A549 (cell line): ENCODE data around the gene BMP7. TPM values are rescaled to one million over a fixed set of nuclear protein-coding genes. Genes with fewer than 3 reads are reported as not detected.

ENCODE experiments used
- ATAC-seq, 2 experiments: fragments of 200-7000 bp in 1 of 2; fragments of >200 bp in 1 of 2; cut with Nextera tagmentation in 1 of 2; cut with Tn5 transposase in 1 of 2; 3 replicates each; pipeline versions ENCODE4 v1.8.0 to v1.9.1; 2018 to 2020; ENCODE audit warnings: mild to moderate bottlenecking in 1 of 2, moderate library complexity in 1 of 2
- CTCF ChIA-PET: fragments of 300-600 bp; sonication (Branson Sonifier 250); formaldehyde crosslinking; extraction: SDS; loops from one replicate; lab custom pipeline; 2021; ENCODE audit warnings: antibody characterized with exemption, inconsistent platforms; lab: Yijun Ruan, JAX
- POLR2A ChIA-PET: fragments of 350-600 bp; formaldehyde crosslinking; extraction: SDS; loops from one replicate; lab custom pipeline; 2021; ENCODE audit warnings: antibody characterized with exemption, inconsistent platforms; lab: Yijun Ruan, JAX
- DNase-seq, 2 experiments: peaks; one replicate each; pipeline versions ENCODE4 v3.0.0 to v3.0.0-alpha.2; 2011 to 2016; ENCODE audit warnings: low read depth in 1 of 2, low spot score in 1 of 2
- FAIRE-seq: peaks from 2 replicates; lab custom pipeline; 2011; peaks lifted over from hg19 to GRCh38; lab: Jason Lieb, UNC
- H3K27ac ChIP-seq, 2 experiments: fragments of >200 bp; sonication (Bioruptor Twin); formaldehyde crosslinking; 3 replicates each; pipeline ENCODE4 v1.5.1; 2016 to 2017
- H3K4me1 ChIP-seq: fragments of >200 bp; sonication (Bioruptor Twin); formaldehyde crosslinking; 3 replicates; pipeline ENCODE4 v1.6.1; 2016
- H3K4me2 ChIP-seq: fragments of >200 bp; sonication (Bioruptor Twin); formaldehyde crosslinking; 3 replicates; pipeline ENCODE4 v1.6.1; 2016
- H3K4me3 ChIP-seq: fragments of >200 bp; sonication (Bioruptor Twin); formaldehyde crosslinking; 3 replicates; pipeline ENCODE4 v1.5.1; 2016
- H3K9me3 ChIP-seq: fragments of >200 bp; sonication (Bioruptor Twin); formaldehyde crosslinking; 3 replicates; pipeline ENCODE4 v1.6.1; 2016
- BHLHE40 ChIP-seq: IDR thresholded peaks from 2 replicates; pipeline ENCODE4 v1.6.1; 2012; ENCODE audit warnings: low read depth, low read length, inconsistent platforms
- CHD2 ChIP-seq: fragments of 150-350 bp; IDR thresholded peaks from 2 replicates; pipeline ENCODE4 v1.6.1; 2014; ENCODE audit warnings: low read length; ENCODE audit not compliant: partially characterized antibody
- FOSB ChIP-seq: fragments of 250-450 bp; sonication (Bioruptor Pico); IDR thresholded peaks from 2 replicates; pipeline ENCODE4 v1.5.0; 2020; ENCODE audit warnings: mild to moderate bottlenecking, moderate library complexity
- HDAC2 ChIP-seq: fragments of 200-600 bp; sonication (generic); IDR thresholded peaks from 2 replicates; pipeline ENCODE4 v1.6.1; 2016
- JUN ChIP-seq, 2 experiments: fragments of >200 bp; sonication (Bioruptor Twin); formaldehyde crosslinking; IDR thresholded peaks; 2 replicates in 1 of 2; 3 replicates in 1 of 2; pipeline ENCODE4 v1.6.1; 2016 to 2017
- MAFK ChIP-seq: fragments of 450-650 bp; IDR thresholded peaks from 2 replicates; pipeline ENCODE4 v1.6.1; 2014; ENCODE audit not compliant: partially characterized antibody
- POLR2A ChIP-seq: IDR thresholded peaks from 2 replicates; pipeline ENCODE4 v1.6.1; 2012; ENCODE audit warnings: mild to moderate bottlenecking, low read length
- RAD21 ChIP-seq, 2 experiments: fragments of >200 bp in 1 of 2; sonication (Bioruptor Twin) in 1 of 2; formaldehyde crosslinking in 1 of 2; IDR thresholded peaks in 1 of 2; conservative IDR thresholded peaks in 1 of 2; 2 replicates in 1 of 2; 3 replicates in 1 of 2; pipeline ENCODE4 v1.6.1; 2012 to 2018; ENCODE audit warnings: inconsistent platforms in 1 of 2
- ZFP36 ChIP-seq: fragments of 450-650 bp; IDR thresholded peaks from 2 replicates; pipeline ENCODE4 v1.6.1; 2014; ENCODE audit warnings: borderline replicate concordance; ENCODE audit not compliant: partially characterized antibody
- ZSCAN20 ChIP-seq: fragments of 250-450 bp; sonication (Bioruptor Pico); IDR thresholded peaks from 2 replicates; pipeline ENCODE4 v1.8.0; 2022; ENCODE audit warnings: mild to moderate bottlenecking, moderate library complexity
- WGBS: methylation state at CpG from one replicate; pipeline ENCODE4 v1.1.6; 2017; ENCODE audit errors: missing lambda C conversion rate; 5-methylcytosine and 5-hydroxymethylcytosine counted together
- polyA plus RNA-seq, 4 experiments: library from polyadenylated mRNA; depleted of rRNA in 3 of 4; stranded (reverse); fragments of >200 nt; fragmentation: RNase III in 1 of 4; extraction: RNeasy Plus Mini Kit Qiagen cat#74134 plus additional on column Dnase treatment in 1 of 4; gene quantifications; 2 replicates in 3 of 4; 3 replicates in 1 of 4; pipeline ENCODE4 v1.2.3, GENCODE V29; 2011 to 2017
- TF ChIP-seq, protein P1 (sequence below): fragments of 200-600 bp; sonication (generic); IDR thresholded peaks from 2 replicates; pipeline ENCODE4 v1.6.1; 2016; ENCODE audit warnings: antibody characterized with exemption, mild to moderate bottlenecking, moderate library complexity
- TF ChIP-seq, protein P2 (sequence below): fragments of >200 bp; sonication (Bioruptor Twin); formaldehyde crosslinking; IDR thresholded peaks from 3 replicates; pipeline ENCODE4 v1.6.1; 2016
- TF ChIP-seq, protein P3 (sequence below): fragments of >200 bp; sonication (Bioruptor Twin); formaldehyde crosslinking; IDR thresholded peaks from 3 replicates; pipeline ENCODE4 v1.5.1; 2016
- TF ChIP-seq, protein P4 (sequence below): IDR thresholded peaks from 2 replicates; pipeline ENCODE4 v1.6.1; 2012; ENCODE audit warnings: low read depth, borderline replicate concordance

Gene BMP7
- polyA plus RNA-seq, 2 of the 4 experiments (the other 2 are of a cell fraction): 0.08 to 0.22 TPM

DNA sequence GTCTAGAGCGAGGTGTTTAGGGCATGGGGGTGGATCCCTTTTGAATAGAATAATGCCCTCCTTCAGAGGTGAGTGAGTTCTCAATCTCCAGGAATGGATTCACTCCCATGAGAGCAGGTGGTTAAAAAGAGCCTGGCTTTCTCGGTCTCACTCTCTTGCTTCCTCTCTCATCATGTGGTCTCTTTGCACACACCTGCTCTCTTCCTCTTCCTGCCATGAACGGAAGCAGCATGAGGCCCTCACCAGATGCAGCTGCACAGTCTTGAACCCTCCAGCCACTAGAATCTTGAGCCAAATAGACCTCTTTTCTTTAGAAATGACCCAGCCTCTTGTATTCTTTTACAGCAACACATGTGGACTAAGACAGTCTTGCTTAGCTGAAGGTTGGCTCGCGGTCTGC, 119.3 kb downstream of the BMP7 start (continued):
- TF ChIP-seq, protein P1, sequence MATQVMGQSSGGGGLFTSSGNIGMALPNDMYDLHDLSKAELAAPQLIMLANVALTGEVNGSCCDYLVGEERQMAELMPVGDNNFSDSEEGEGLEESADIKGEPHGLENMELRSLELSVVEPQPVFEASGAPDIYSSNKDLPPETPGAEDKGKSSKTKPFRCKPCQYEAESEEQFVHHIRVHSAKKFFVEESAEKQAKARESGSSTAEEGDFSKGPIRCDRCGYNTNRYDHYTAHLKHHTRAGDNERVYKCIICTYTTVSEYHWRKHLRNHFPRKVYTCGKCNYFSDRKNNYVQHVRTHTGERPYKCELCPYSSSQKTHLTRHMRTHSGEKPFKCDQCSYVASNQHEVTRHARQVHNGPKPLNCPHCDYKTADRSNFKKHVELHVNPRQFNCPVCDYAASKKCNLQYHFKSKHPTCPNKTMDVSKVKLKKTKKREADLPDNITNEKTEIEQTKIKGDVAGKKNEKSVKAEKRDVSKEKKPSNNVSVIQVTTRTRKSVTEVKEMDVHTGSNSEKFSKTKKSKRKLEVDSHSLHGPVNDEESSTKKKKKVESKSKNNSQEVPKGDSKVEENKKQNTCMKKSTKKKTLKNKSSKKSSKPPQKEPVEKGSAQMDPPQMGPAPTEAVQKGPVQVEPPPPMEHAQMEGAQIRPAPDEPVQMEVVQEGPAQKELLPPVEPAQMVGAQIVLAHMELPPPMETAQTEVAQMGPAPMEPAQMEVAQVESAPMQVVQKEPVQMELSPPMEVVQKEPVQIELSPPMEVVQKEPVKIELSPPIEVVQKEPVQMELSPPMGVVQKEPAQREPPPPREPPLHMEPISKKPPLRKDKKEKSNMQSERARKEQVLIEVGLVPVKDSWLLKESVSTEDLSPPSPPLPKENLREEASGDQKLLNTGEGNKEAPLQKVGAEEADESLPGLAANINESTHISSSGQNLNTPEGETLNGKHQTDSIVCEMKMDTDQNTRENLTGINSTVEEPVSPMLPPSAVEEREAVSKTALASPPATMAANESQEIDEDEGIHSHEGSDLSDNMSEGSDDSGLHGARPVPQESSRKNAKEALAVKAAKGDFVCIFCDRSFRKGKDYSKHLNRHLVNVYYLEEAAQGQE: no peak

DNA sequence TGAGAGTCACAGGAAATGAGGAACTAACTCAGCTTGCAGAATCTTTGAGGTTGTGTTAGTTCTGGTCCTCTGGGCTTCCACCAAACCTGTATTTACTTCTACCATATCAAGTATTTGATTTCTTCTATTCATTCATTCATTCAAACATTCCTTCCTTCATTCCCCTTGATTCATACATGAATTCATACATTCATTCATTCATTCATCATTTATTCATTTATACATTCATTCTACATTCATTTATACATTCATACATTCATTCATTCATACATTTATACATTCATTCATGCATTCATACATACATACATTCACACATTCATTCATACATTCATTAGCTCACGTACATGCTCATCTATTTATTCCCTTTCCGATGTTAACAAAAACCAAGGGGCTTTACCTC, 120.3 kb downstream of the BMP7 start:
- H3K4me3 ChIP-seq: no peak overlapping the region
- H3K9me3 ChIP-seq: no peaks in the 10 kb centered on the region
- no peak for FAIRE-seq
- ChIA-PET POLR2A (no interaction called here), CTCF (interaction anchor here (1.3 kb wide), 1 partner anchor 187 kb away, joined by 3 read pairs; no protein-coding TSS in a partner anchor)
- no peaks in the 10 kb centered on the region for H3K4me1 ChIP-seq
- 65% methylated on average over 2 of the region's 2 CpGs for WGBS
- TF ChIP-seq ZFP36 (no peak), CHD2 (no peak), HDAC2 (no peak), BHLHE40 (no peak), FOSB (no peak), RAD21 (conservative IDR thresholded peaks at IDR 0.05 in 1 of 2, IDR thresholded peaks at IDR 0.05 in 1 of 2) (no peak), POLR2A (no peak), ZSCAN20 (CRISPR knock-in tag) (no peak), JUN (IDR thresholded peaks at IDR 0.05) (no peak), MAFK (no peak)
- TF ChIP-seq, protein P2, sequence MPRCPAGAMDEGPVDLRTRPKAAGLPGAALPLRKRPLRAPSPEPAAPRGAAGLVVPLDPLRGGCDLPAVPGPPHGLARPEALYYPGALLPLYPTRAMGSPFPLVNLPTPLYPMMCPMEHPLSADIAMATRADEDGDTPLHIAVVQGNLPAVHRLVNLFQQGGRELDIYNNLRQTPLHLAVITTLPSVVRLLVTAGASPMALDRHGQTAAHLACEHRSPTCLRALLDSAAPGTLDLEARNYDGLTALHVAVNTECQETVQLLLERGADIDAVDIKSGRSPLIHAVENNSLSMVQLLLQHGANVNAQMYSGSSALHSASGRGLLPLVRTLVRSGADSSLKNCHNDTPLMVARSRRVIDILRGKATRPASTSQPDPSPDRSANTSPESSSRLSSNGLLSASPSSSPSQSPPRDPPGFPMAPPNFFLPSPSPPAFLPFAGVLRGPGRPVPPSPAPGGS: no peak
- TF ChIP-seq, protein P3, sequence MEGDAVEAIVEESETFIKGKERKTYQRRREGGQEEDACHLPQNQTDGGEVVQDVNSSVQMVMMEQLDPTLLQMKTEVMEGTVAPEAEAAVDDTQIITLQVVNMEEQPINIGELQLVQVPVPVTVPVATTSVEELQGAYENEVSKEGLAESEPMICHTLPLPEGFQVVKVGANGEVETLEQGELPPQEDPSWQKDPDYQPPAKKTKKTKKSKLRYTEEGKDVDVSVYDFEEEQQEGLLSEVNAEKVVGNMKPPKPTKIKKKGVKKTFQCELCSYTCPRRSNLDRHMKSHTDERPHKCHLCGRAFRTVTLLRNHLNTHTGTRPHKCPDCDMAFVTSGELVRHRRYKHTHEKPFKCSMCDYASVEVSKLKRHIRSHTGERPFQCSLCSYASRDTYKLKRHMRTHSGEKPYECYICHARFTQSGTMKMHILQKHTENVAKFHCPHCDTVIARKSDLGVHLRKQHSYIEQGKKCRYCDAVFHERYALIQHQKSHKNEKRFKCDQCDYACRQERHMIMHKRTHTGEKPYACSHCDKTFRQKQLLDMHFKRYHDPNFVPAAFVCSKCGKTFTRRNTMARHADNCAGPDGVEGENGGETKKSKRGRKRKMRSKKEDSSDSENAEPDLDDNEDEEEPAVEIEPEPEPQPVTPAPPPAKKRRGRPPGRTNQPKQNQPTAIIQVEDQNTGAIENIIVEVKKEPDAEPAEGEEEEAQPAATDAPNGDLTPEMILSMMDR: no peak
- TF ChIP-seq, protein P4, sequence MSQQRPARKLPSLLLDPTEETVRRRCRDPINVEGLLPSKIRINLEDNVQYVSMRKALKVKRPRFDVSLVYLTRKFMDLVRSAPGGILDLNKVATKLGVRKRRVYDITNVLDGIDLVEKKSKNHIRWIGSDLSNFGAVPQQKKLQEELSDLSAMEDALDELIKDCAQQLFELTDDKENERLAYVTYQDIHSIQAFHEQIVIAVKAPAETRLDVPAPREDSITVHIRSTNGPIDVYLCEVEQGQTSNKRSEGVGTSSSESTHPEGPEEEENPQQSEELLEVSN: no peak
- TF ChIP-seq, protein P1: no peak
- TF ChIP-seq, all 56 proteins: peak for 0
- DNase-seq: no peak
- ATAC-seq: no peak
- H3K4me2 ChIP-seq: no peak overlapping the region
- no peak overlapping the region for H3K27ac ChIP-seq
